GM21381 (cell line): Measurements from ENCODE around the gene ZNF540.
"Not testable (repeated sequence)": the region's sequence is repeated elsewhere in the genome, so short reads cannot be mapped to it uniquely, and the experiment has no call there.

ENCODE experiments used
- ATAC-seq: cut with Tn5 transposase; IDR thresholded peaks from one replicate; pipeline ENCODE4 v1.9.1; 2021; ENCODE audit warnings: mild to moderate bottlenecking, moderate library complexity; ENCODE audit not compliant: unreplicated experiment

ZNF540 gene

GRCh38 chr19:37594304-37594981, at the start of gene ZNF540, which contains the start of gene ZNF571:
Gene ZNF540, plus strand, starts transcription at chr19:37594876. Its CDS starts 3,572 bp downstream, at chr19:37598448.
Gene ZNF571, minus strand, starts transcription at chr19:37594792. Its CDS starts 8,116 bp downstream, at chr19:37586676.
- peak; percentile 93 for ATAC-seq

GRCh38 chr19:37551129-37551993, 43.3 kb upstream of the ZNF540 start:
- ATAC-seq: no peak

- no peak for ATAC-seq
Measured at GRCh38 chr19:37563518-37563917, 31.2 kb upstream of the ZNF540 start.

GRCh38 chr19:37564624-37565369, 29.9 kb upstream of the ZNF540 start:
- ATAC-seq: no peak

GRCh38 chr19:37565370-37565669, 29.4 kb upstream of the ZNF540 start:
- ATAC-seq: no peak

GRCh38 chr19:37572203-37572602, 22.5 kb upstream of the ZNF540 start:
- no peak for ATAC-seq

GRCh38 chr19:37583340-37583739, 11.3 kb upstream of the ZNF540 start:
- ATAC-seq: no peak

GRCh38 chr19:37593996-37594303, 726 bp upstream of the ZNF540 start:
- no peak for ATAC-seq

GRCh38 chr19:37594982-37595382, 306 bp downstream of the ZNF540 start:
- ATAC-seq: peak; percentile 35

GRCh38 chr19:37635076-37636056, 40.7 kb downstream of the ZNF540 start:
- ATAC-seq: no peak

GRCh38 chr19:37654118-37654517, 59.4 kb downstream of the ZNF540 start:
- ATAC-seq: no peak

GRCh38 chr19:37654629-37655300, 60.1 kb downstream of the ZNF540 start:
- ATAC-seq: peak; percentile 34

GRCh38 chr19:37655301-37655688, 60.6 kb downstream of the ZNF540 start, which contains the start of gene ZFP30:
Gene ZFP30, minus strand, starts transcription at chr19:37655465. Its CDS starts 7,643 bp downstream, at chr19:37647822.
- ATAC-seq: peak; percentile 85

GRCh38 chr19:37655689-37656371, 61.2 kb downstream of the ZNF540 start:
- ATAC-seq: peak; percentile 56

GRCh38 chr19:37657157-37657556, 62.5 kb downstream of the ZNF540 start:
- not testable (repeated sequence) for ATAC-seq
